Measurements from ENCODE around the gene POLR2A. TPM values are rescaled to one million over a fixed set of nuclear protein-coding genes. Genes with fewer than 3 reads are reported as not detected.

The POLR2A gene
- total RNA-seq, 1 experiment from 2014 or later = 17.8 TPM

Other genes starting within 250 kb of the POLR2A start
- gene DVL2, start 249.8 kb upstream of the POLR2A start, total RNA-seq (2014; rRNA removed; shearing (Covaris generic)) = 65.1 and 82.4 TPM in 2 replicates
- gene PHF23, start 244.9 kb upstream of the POLR2A start, total RNA-seq (2014; rRNA removed; shearing (Covaris generic)) = 59.5 and 75.3 TPM in 2 replicates
- gene GABARAP, start 241.9 kb upstream of the POLR2A start, total RNA-seq (2014; rRNA removed; shearing (Covaris generic)) = 144 and 238 TPM in 2 replicates
- 34.2 and 36.9 TPM in 2 replicates for gene CTDNEP1, start 232.6 kb upstream of the POLR2A start, total RNA-seq (2014; rRNA removed; shearing (Covaris generic))
- gene ELP5, start 232.2 kb upstream of the POLR2A start, total RNA-seq (2014; rRNA removed; shearing (Covaris generic)) = 102 and 104 TPM in 2 replicates
- gene CLDN7, start 221.9 kb upstream of the POLR2A start, total RNA-seq (2014; rRNA removed; shearing (Covaris generic)) = 1.2 TPM in 1 of 2 replicates, not detected in the other
- not detected in 2 replicates for gene SLC2A4, start 202.6 kb upstream of the POLR2A start, total RNA-seq (2014; rRNA removed; shearing (Covaris generic))
- gene YBX2, start 189.7 kb upstream of the POLR2A start, total RNA-seq (2014; rRNA removed; shearing (Covaris generic)) = 0.86 and 1.1 TPM in 2 replicates
- gene EIF5A, start 176.7 kb upstream of the POLR2A start, total RNA-seq (2014; rRNA removed; shearing (Covaris generic)) = 844 and 911 TPM in 2 replicates
- gene GPS2, start 169.0 kb upstream of the POLR2A start, total RNA-seq (2014; rRNA removed; shearing (Covaris generic)) = 100 and 114 TPM in 2 replicates
- 9.8 and 12.2 TPM in 2 replicates for gene NEURL4, start 155.0 kb upstream of the POLR2A start, total RNA-seq (2014; rRNA removed; shearing (Covaris generic))
- gene ACAP1, start 147.8 kb upstream of the POLR2A start, total RNA-seq (2014; rRNA removed; shearing (Covaris generic)) = 0.90 and 4.1 TPM in 2 replicates
- gene KCTD11, start 132.2 kb upstream of the POLR2A start, total RNA-seq (2014; rRNA removed; shearing (Covaris generic)) = 13.9 and 19.5 TPM in 2 replicates
- gene TMEM95, start 129.2 kb upstream of the POLR2A start, total RNA-seq (2014; rRNA removed; shearing (Covaris generic)) = not detected in 2 replicates
- gene TNK1, start 103.3 kb upstream of the POLR2A start, total RNA-seq (2014; rRNA removed; shearing (Covaris generic)) = 0.07 TPM in 1 of 2 replicates, not detected in the other
- 73.2 and 74.7 TPM in 2 replicates for gene PLSCR3, start 89.8 kb upstream of the POLR2A start, total RNA-seq (2014; rRNA removed; shearing (Covaris generic))
- gene TMEM256, start 80.3 kb upstream of the POLR2A start, total RNA-seq (2014; rRNA removed; shearing (Covaris generic)) = 71.7 and 80.4 TPM in 2 replicates
- 11.3 and 12.3 TPM in 2 replicates for gene NLGN2, start 76.5 kb upstream of the POLR2A start, total RNA-seq (2014; rRNA removed; shearing (Covaris generic))
- not detected in 2 replicates for gene SPEM1, start 64.0 kb upstream of the POLR2A start, total RNA-seq (2014; rRNA removed; shearing (Covaris generic))
- gene SPEM2, start 58.8 kb upstream of the POLR2A start, total RNA-seq (2014; rRNA removed; shearing (Covaris generic)) = not detected in 2 replicates
- gene SPEM3, start 55.5 kb upstream of the POLR2A start, total RNA-seq (2014; rRNA removed; shearing (Covaris generic)) = not detected in 2 replicates
- gene TMEM102, start 48.9 kb upstream of the POLR2A start, total RNA-seq (2014; rRNA removed; shearing (Covaris generic)) = 2.5 and 7.4 TPM in 2 replicates
- 0.89 TPM in 1 of 2 replicates, not detected in the other for gene FGF11, start 44.9 kb upstream of the POLR2A start, total RNA-seq (2014; rRNA removed; shearing (Covaris generic))
- gene CHRNB1, start 39.3 kb upstream of the POLR2A start, total RNA-seq (2014; rRNA removed; shearing (Covaris generic)) = 14.1 and 20.2 TPM in 2 replicates
- 24.8 and 28.4 TPM in 2 replicates for gene ZBTB4, start 4.7 kb upstream of the POLR2A start, total RNA-seq (2014; rRNA removed; shearing (Covaris generic))
- not detected in 2 replicates for gene SLC35G6, start 2.9 kb upstream of the POLR2A start, total RNA-seq (2014; rRNA removed; shearing (Covaris generic))
- 9.3 and 17.0 TPM in 2 replicates for gene TNFSF12, start 64.7 kb downstream of the POLR2A start, total RNA-seq (2014; rRNA removed; shearing (Covaris generic))
- 3.7 and 4.1 TPM in 2 replicates for gene TNFSF13, start 74.4 kb downstream of the POLR2A start, total RNA-seq (2014; rRNA removed; shearing (Covaris generic))
- 162 and 170 TPM in 2 replicates for gene SENP3, start 77.6 kb downstream of the POLR2A start, total RNA-seq (2014; rRNA removed; shearing (Covaris generic))
- 11.5 and 15.6 TPM in 2 replicates for gene CD68, start 95.3 kb downstream of the POLR2A start, total RNA-seq (2014; rRNA removed; shearing (Covaris generic))
- 246 and 350 TPM in 2 replicates for gene MPDU1, start 99.5 kb downstream of the POLR2A start, total RNA-seq (2014; rRNA removed; shearing (Covaris generic))
- gene SOX15, start 105.7 kb downstream of the POLR2A start, total RNA-seq (2014; rRNA removed; shearing (Covaris generic)) = 2.0 and 7.2 TPM in 2 replicates
- 61.1 and 76.5 TPM in 2 replicates for gene FXR2, start 130.5 kb downstream of the POLR2A start, total RNA-seq (2014; rRNA removed; shearing (Covaris generic))
- 64.0 and 77.4 TPM in 2 replicates for gene SAT2, start 143.5 kb downstream of the POLR2A start, total RNA-seq (2014; rRNA removed; shearing (Covaris generic))
- gene SHBG, start 145.8 kb downstream of the POLR2A start, total RNA-seq (2014; rRNA removed; shearing (Covaris generic)) = 2.8 TPM in 1 of 2 replicates, not detected in the other
- gene ATP1B2, start 166.6 kb downstream of the POLR2A start, total RNA-seq (2014; rRNA removed; shearing (Covaris generic)) = not detected in 2 replicates
- gene TP53, start 203.1 kb downstream of the POLR2A start, total RNA-seq (2014; rRNA removed; shearing (Covaris generic)) = 99.3 and 107 TPM in 2 replicates
- 26.0 and 27.4 TPM in 2 replicates for gene WRAP53, start 204.1 kb downstream of the POLR2A start, total RNA-seq (2014; rRNA removed; shearing (Covaris generic))
- gene EFNB3, start 220.8 kb downstream of the POLR2A start, total RNA-seq (2014; rRNA removed; shearing (Covaris generic)) = 7.6 and 11.3 TPM in 2 replicates
- 0.17 TPM in 2 replicates for gene DNAH2, start 233.4 kb downstream of the POLR2A start, total RNA-seq (2014; rRNA removed; shearing (Covaris generic))